ENCODE results near the gene STARD10.

DNA sequence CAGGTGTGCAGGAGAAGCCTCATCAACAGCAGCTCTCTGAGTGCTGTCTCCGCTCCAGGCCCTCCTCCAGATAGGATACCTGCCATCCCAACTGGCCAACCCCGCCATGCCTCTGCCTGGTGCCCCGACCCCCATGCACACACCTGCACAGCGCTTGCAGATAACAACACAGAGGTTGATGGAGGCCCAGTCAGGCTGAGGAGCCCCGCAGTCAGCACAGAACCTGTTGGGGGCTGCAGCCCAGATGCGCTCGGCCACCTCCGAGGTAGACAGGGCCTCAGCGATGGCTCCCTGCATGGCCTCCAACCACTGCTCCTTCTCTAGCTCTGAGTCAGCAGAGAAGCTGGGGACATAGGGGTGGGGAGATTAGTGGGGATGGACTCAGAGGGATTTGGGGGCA lies 86.8 kb downstream of the STARD10 start:
- TF ChIP-seq, protein P1, sequence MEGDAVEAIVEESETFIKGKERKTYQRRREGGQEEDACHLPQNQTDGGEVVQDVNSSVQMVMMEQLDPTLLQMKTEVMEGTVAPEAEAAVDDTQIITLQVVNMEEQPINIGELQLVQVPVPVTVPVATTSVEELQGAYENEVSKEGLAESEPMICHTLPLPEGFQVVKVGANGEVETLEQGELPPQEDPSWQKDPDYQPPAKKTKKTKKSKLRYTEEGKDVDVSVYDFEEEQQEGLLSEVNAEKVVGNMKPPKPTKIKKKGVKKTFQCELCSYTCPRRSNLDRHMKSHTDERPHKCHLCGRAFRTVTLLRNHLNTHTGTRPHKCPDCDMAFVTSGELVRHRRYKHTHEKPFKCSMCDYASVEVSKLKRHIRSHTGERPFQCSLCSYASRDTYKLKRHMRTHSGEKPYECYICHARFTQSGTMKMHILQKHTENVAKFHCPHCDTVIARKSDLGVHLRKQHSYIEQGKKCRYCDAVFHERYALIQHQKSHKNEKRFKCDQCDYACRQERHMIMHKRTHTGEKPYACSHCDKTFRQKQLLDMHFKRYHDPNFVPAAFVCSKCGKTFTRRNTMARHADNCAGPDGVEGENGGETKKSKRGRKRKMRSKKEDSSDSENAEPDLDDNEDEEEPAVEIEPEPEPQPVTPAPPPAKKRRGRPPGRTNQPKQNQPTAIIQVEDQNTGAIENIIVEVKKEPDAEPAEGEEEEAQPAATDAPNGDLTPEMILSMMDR (IDR thresholded peaks at IDR 0.05; ENCODE audit: extremely low read depth in 1 of 2, insufficient read depth in 1 of 2, low read depth in 1 of 2, low read length in 2 of 2): no peak
- TF ChIP-seq EZH2 (IDR thresholded peaks at IDR 0.05; ENCODE audit: borderline replicate concordance, low read depth, low read length, severe bottlenecking): no peak
- TF ChIP-seq POLR2A (IDR thresholded peaks at IDR 0.05; ENCODE audit: low read depth, low read length): no peak
- TF ChIP-seq GATA2 (IDR thresholded peaks at IDR 0.05; ENCODE audit: insufficient read depth, insufficient read length, low read depth, low read length): no peak
- TF ChIP-seq POLR2AphosphoS5 (IDR thresholded peaks at IDR 0.05; ENCODE audit: insufficient read depth, low read depth, low read length): no peak
